Natural killer cell (primary cell): ENCODE measurements around the gene THAP5. TPM values are rescaled to one million over a fixed set of nuclear protein-coding genes. Genes with fewer than 3 reads are reported as not detected.
A peak's percentile ranks its signal among the peaks of the same experiment; 100 is the strongest.

Experiments used
- ATAC-seq, 3 donors: fragments of 150-1000 bp in 2 of 3; fragments of 200-7000 bp in 1 of 3; cut with Tn5 transposase; 1 replicate in 1 of 3; 2 replicates in 2 of 3; pipeline ENCODE4 v1.10.0; 2021; ENCODE audit warnings: mild to moderate bottlenecking in 2 of 3, moderate library complexity in 2 of 3
- DNase-seq, 2 donors: peaks; one replicate each; pipeline versions ENCODE4 v3.0.0 to v3.0.0-alpha.2; 2013 to 2021; ENCODE audit warnings: mixed read lengths in 1 of 2
- H3K27ac ChIP-seq: one replicate; pipeline ENCODE4 v1.5.1; 2013; ENCODE audit warnings: mild to moderate bottlenecking, low read length
- H3K27me3 ChIP-seq: one replicate; pipeline ENCODE4 v1.6.1; 2013; ENCODE audit warnings: low read length; ENCODE audit not compliant: control insufficient read depth, insufficient read depth
- H3K36me3 ChIP-seq: one replicate; pipeline ENCODE4 v1.6.1; 2013; ENCODE audit warnings: low read length; ENCODE audit not compliant: control insufficient read depth, insufficient read depth
- H3K4me1 ChIP-seq: one replicate; pipeline ENCODE4 v1.6.1; 2013; ENCODE audit warnings: low read length; ENCODE audit not compliant: control insufficient read depth, insufficient read depth
- H3K4me3 ChIP-seq: one replicate; pipeline ENCODE4 v1.5.1; 2013; ENCODE audit warnings: low read length
- H3K9me3 ChIP-seq: one replicate; pipeline ENCODE4 v1.6.1; 2013; ENCODE audit warnings: low read length; ENCODE audit not compliant: control insufficient read depth, insufficient read depth
- H3K27ac Mint-ChIP-seq, 2 donors: one replicate each; pipeline ENCODE4 v1.8.0; 2022; ENCODE audit warnings: mild to moderate bottlenecking in 2 of 2, mixed read lengths in 2 of 2, moderate library complexity in 1 of 2
- H3K27me3 Mint-ChIP-seq, 2 donors: one replicate each; pipeline ENCODE4 v1.8.0; 2022; ENCODE audit warnings: low read depth in 2 of 2, mixed read lengths in 2 of 2
- H3K36me3 Mint-ChIP-seq: one replicate; pipeline ENCODE4 v1.8.0; 2022; ENCODE audit warnings: mixed read lengths
- H3K4me1 Mint-ChIP-seq, 2 donors: one replicate each; pipeline ENCODE4 v1.8.0; 2022; ENCODE audit warnings: mixed read lengths in 2 of 2
- H3K4me3 Mint-ChIP-seq: one replicate; pipeline ENCODE4 v1.8.0; 2022; ENCODE audit warnings: mild to moderate bottlenecking, moderate library complexity, mixed read lengths
- H3K9me3 Mint-ChIP-seq, 2 donors: one replicate each; pipeline ENCODE4 v1.8.0; 2022; ENCODE audit warnings: mixed read lengths in 2 of 2
- WGBS: methylation state at CpG from one replicate; pipeline ENCODE4 v1.1.7; 2013; ENCODE audit warnings: missing lambda C conversion rate; ENCODE audit not compliant: insufficient coverage; 5-methylcytosine and 5-hydroxymethylcytosine counted together
- intact Hi-C: fragments of 100-400 bp; cut with micrococcal nuclease; formaldehyde crosslinking; loops from one replicate; pipeline ENCODE4 v1.14.2; 2022
- total RNA-seq, 4 donors: library from RNA; stranded (reverse); fragments of 120-200 nt in 1 of 4; gene quantifications; one replicate each; pipeline versions ENCODE4 v1.2.3 to v1.2.4, GENCODE V29; 2013 to 2022
- TF ChIP-seq, protein P1 (sequence below): fragments of 200-600 bp; IDR thresholded peaks from one replicate; pipeline ENCODE4 v1.8.0; 2022; ENCODE audit warnings: antibody characterized with exemption

THAP5 gene
- total RNA-seq, 3 donors from 2014 or later (not counting 1 experiment from before 2014, with no cell fraction given), result 13.8 to 21.0 (median 19.1) TPM

DNA sequence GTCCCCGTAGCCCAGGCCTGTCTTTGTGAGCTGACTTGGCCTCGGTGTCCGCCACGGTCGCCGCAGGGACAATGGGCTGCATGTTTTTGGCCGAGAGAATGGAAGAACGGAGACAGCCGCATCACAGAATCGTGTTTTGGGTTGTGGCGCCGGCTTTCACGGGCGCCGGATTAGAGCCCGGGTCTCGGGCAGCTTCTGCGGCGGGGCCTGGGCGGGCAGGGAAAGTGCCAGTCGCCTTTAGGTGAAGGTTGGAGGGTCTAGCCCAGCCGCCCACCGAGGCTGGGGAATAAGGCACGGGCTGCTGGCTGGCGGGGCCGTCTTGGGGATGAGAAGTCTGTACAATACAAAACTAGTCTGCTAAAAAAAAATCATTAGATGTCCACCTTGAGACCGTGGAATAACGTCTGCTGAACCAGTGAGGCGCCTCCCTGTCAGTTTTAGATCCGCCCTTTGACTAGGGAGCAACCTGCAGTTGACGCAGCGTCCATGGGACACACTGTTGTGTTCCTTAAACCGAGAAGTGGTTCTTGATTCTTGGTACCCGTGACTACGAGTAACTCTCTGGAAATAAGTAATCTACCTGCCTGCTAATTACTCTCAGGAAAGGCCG, 745 bp upstream of the THAP5 start:
- peaks cover 34% of the 10 kb centered on the region for H3K36me3 ChIP-seq
- intact Hi-C loops, result no loop called here
- peaks cover 17% of the 10 kb centered on the region for H3K4me1 ChIP-seq
- TF ChIP-seq, protein P1, sequence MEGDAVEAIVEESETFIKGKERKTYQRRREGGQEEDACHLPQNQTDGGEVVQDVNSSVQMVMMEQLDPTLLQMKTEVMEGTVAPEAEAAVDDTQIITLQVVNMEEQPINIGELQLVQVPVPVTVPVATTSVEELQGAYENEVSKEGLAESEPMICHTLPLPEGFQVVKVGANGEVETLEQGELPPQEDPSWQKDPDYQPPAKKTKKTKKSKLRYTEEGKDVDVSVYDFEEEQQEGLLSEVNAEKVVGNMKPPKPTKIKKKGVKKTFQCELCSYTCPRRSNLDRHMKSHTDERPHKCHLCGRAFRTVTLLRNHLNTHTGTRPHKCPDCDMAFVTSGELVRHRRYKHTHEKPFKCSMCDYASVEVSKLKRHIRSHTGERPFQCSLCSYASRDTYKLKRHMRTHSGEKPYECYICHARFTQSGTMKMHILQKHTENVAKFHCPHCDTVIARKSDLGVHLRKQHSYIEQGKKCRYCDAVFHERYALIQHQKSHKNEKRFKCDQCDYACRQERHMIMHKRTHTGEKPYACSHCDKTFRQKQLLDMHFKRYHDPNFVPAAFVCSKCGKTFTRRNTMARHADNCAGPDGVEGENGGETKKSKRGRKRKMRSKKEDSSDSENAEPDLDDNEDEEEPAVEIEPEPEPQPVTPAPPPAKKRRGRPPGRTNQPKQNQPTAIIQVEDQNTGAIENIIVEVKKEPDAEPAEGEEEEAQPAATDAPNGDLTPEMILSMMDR, result no peak
- under 1% methylated on average over 36 of the region's 36 CpGs for WGBS
- Mint-ChIP-seq H3K4me1 (peaks cover 47 to 60% of the 10 kb centered on the region in 2 donors), H3K9me3 (no peaks in the 10 kb centered on the region), H3K27ac (peak overlapping the region; percentile 98 to 100), H3K27me3 (no peaks in the 10 kb centered on the region), H3K4me3 (peak overlapping the region; percentile 94), H3K36me3 (no peaks in the 10 kb centered on the region)
- H3K4me3 ChIP-seq, result peak overlapping the region; percentile 87
- H3K9me3 ChIP-seq, result no peaks in the 10 kb centered on the region
- DNase-seq (peak in 1 of 2 donors; percentile 69), ATAC-seq (peak in 1 of 3 donors; percentile 2)
- H3K27ac ChIP-seq, result peak overlapping the region; percentile 97
- H3K27me3 ChIP-seq, result no peaks in the 10 kb centered on the region

DNA sequence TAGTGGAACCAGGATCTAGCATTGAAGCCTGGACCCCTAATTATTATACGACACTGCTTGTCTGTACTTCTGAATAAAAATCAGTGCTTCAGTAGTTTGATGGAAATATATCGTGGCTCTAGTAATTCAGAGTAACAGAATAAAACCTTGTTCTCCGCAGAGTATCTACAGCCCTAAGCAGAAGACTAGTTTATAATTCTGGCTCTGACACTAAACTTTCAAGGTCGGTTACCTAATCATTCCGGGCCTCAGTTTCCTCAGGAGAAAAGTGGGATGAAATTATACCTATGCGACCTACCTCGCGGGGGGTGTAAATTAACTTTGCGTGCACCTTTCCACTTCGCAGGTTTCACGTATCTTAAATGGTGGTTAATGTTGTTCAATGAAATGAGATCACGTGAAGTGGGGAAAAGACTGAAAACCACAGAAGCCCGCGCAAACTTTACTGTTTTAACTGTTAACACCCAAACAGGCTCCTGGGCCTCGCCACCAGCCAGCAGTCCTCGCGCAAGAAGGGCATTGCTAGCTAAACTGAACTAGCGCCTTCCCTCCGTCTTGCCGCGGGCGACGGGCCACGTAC, 615 bp downstream of the THAP5 start:
- TF ChIP-seq, protein P1, result no peak
- H3K4me3 Mint-ChIP-seq, result peak overlapping the region; percentile 94
- H3K27ac ChIP-seq, result peak overlapping the region; percentile 97
- peak overlapping the region; percentile 98 to 100 for H3K27ac Mint-ChIP-seq
- H3K36me3 ChIP-seq, result peaks cover 30% of the 10 kb centered on the region
- peaks cover 17% of the 10 kb centered on the region for H3K4me1 ChIP-seq
- ATAC-seq (no peak), DNase-seq (peak in 1 of 2 donors; percentile 79)
- H3K4me1 Mint-ChIP-seq, result peaks cover 47 to 52% of the 10 kb centered on the region in 2 donors
- no peaks in the 10 kb centered on the region for H3K27me3 ChIP-seq
- no peaks in the 10 kb centered on the region for H3K36me3 Mint-ChIP-seq
- 14% methylated on average over 24 of the region's 24 CpGs for WGBS
- H3K9me3 ChIP-seq, result no peaks in the 10 kb centered on the region
- intact Hi-C loops, result loop anchor here (1.0 to 2.0 kb wide), 2 partner anchors 43 to 824 kb away; partner anchors contain the start of genes CBLL1 and PNPLA8
- H3K4me3 ChIP-seq, result peak overlapping the region; percentile 87
- H3K27me3 Mint-ChIP-seq, result no peaks in the 10 kb centered on the region
- H3K9me3 Mint-ChIP-seq, result no peaks in the 10 kb centered on the region

DNA sequence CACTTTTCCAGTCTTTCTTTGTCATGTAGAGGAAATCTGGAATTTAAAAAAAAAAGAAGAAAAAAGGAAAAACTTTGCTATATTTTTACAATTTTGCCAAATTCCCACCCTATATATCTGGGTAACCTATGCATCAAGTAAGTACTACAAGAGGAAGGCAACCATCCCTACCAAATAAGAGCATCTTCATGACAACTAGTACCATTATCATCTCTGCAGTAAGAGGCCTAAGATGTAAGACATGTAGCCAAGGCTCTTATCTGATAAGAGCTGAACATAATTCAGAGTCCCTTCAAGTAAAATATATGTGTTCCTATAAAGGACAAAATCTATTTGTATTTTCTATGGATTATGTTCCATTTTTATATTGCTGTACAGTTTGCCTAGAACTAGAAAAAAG, 3.5 kb downstream of the THAP5 start:
- no peaks in the 10 kb centered on the region for H3K27me3 Mint-ChIP-seq
- ATAC-seq, result no peak

More for the DNA sequence above, 3.5 kb downstream of the THAP5 start:
- TF ChIP-seq, protein P1, result no peak
- no peaks in the 10 kb centered on the region for H3K36me3 Mint-ChIP-seq
- no peak overlapping the region for H3K4me3 ChIP-seq
- peak overlapping the region in 1 of 2 donors; percentile 75 for H3K27ac Mint-ChIP-seq
- DNase-seq, result no peak
- peaks cover 11% of the 10 kb centered on the region for H3K36me3 ChIP-seq
- H3K4me1 Mint-ChIP-seq, result peaks cover 43% of the 10 kb centered on the region in 2 donors
- H3K27me3 ChIP-seq, result no peaks in the 10 kb centered on the region
- H3K27ac ChIP-seq, result no peak overlapping the region
- H3K9me3 ChIP-seq, result no peaks in the 10 kb centered on the region
- intact Hi-C loops, result no loop called here
- no peaks in the 10 kb centered on the region for H3K9me3 Mint-ChIP-seq
- H3K4me1 ChIP-seq, result peaks cover 14% of the 10 kb centered on the region
- H3K4me3 Mint-ChIP-seq, result no peak overlapping the region
